Measurements from ENCODE around the gene CACNG7. TPM values are rescaled to one million over a fixed set of nuclear protein-coding genes. Genes with fewer than 3 reads are reported as not detected.
A peak's percentile ranks its signal among the peaks of the same experiment; 100 is the strongest.
"Not testable (repeated sequence)": the region's sequence is repeated elsewhere in the genome, so short reads cannot be mapped to it uniquely, and the experiment has no call there.

The CACNG7 gene
- polyA plus RNA-seq, 5 donors, result 0.09 TPM; not detected in 4

DNA sequence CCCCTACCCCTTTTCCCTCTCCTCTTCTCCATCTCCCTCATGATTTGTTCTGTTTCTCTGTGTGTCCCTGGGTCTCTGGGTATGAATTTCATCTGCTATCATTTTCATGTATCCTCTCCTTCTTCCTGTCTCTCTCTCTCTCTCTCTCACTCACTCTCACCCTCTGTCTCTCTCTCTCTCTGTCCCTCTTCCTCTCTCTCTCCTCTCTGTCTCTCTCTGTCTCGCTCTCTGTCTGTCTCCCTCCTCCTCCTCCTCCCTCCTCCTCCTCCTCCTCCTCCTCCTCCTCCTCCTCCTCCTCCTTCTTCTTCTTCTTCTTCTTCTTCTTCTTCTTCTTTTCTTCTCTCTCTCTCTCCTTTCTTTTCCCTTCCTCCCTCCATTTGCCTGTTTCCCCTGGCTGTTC is 3.3 kb upstream of the CACNG7 start:
- no peak for DNase-seq

GRCh38 chr19:53906211-53907192 is 2.6 kb upstream of the CACNG7 start:
- no peak for DNase-seq

- DNase-seq, result no peak
Measured at GRCh38 chr19:53907193-53907581, 1.9 kb upstream of the CACNG7 start.

DNA sequence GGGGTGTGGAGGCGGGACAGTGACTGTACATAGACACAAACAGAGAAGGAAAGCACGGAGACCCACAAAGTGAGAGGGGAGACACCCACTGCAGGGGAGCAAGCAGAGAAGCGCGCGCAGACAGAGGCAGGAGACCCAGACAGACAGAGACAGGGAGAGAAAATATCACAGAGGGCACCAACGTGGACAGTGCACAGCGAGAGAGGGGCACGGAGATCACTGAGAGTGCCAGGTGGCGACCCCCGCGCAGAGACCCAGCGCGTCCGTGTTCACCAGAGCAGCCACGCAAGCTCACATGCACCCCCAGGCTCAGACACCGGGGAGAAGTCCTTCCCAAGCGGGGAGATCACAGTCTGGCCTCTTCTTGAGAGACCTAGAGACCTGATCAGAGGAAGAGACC is 1.4 kb upstream of the CACNG7 start:
- no peak for DNase-seq

GRCh38 chr19:53908106-53908934 is 758 bp upstream of the CACNG7 start:
- DNase-seq, result no peak

DNA sequence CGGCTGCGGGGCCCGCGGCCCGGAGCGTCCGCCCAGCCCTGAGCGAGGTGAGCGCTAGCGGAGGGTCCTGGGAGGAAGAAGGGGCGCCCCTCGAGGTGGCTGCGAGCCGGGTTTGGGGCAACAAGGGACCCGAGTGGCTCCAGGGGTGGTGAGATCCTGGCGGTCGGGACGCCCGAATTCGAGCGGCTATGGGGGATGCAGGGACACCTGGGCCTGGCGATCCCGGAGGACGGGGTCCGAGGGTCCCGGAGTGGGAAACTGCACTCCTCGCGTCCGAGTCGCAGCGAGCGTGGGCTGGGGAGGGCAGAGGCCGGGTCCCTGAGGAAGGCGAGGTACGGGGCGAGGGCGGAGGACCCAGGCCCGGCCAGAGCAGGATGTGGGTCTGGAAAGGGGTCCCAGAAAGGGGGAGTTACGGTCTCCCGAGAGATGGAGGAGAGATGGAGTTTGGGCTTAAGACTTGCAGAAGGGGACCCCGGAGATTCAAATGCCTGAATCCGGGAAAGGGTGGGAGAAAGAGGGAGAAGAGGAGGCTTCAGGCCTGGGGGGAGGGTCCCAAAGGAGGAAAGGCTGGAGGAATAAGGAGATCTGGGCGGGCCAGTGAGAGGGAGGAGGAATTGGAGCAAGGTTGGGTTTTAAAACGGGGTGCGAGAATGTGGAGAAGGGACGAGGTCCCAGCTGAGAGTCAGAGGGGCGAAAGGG is 542 bp downstream of the CACNG7 start:
- no peak for DNase-seq

DNA sequence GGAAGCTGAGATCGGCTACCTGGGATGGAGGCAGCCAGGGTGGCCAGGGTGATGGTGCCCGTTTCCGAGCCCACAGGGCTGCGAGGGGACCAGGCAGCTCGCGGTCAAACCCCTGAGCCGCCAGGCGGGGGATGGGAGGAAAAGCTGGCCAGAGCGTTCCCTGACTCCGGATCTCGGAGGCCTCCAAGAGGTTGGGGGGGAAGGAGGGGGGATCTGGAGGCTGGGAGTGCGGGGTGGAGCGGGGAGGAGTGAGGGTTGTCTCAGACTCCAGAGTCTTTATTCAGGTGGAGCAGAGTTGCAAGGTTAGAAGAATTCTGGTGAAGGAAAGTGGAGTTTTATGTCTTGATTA is 1.1 kb downstream of the CACNG7 start:
- no peak for DNase-seq

- no peak for DNase-seq
Measured at GRCh38 chr19:53912653-53913052, 3.6 kb downstream of the CACNG7 start.

DNA sequence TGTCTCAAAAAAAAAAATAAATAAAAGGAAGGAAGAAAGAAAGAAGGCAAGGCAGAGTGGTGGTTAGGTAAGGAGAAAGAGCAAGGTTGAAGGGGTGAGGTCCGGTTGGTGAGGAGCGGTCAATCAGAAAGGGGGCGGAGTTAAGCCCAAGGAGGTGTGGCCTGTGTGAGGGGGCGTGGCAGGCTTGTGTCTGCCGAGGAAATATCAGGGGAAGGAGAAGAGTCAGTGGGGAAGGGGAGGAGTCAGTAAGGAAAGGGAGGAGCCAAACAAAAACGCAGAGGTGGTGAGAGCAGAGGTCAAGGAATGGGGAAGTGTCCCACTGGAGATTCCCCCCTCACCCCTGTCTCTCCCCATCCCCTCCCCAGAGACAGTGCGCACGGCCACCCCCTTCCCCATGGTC is 5.9 kb downstream of the CACNG7 start:
- DNase-seq, result no peak

GRCh38 chr19:53916004-53916403 is 6.9 kb downstream of the CACNG7 start:
- no peak for DNase-seq

DNA sequence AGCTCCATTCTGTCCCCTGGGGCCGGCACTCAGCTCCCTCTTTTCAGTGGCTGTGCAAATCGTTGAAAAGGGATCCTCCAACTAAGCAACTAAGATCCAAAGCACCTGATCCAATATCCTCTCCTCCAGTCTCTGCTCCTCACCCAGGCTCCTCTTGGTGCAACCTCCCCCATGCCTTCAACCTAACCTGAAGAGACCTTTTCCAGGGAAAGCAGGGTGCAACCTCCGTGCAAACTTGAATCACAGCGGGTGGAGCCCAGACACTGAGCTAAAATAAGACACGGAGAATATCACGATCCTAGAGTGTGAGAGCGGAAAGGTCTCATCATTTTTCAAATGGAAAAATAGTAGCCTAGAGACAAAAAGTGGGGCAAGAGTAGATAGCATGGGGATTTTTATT is 8.3 kb downstream of the CACNG7 start:
- no peak for DNase-seq

DNA sequence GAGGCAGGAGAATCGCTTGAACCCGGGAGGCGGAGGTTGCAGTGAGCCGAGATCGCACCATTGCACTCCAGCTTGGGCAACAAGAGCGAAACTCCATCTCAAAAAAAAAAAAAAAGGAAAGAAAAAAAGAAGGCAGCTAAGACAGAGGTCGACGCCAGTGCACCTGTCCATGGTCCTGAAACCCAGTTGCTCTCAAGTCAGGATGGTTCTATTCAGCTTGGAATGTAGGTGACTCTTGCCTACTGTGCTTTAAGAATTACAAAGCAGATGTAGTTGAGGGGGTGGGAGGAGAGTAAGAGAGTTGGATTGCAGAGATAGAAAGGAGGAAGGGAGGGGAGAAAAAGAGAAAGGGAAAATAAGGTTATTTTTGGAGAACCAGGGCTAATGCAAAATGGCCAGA is 18.7 kb downstream of the CACNG7 start:
- DNase-seq, result peak; percentile 29 to 34

- DNase-seq, result no peak
Measured at GRCh38 chr19:53936029-53936428, 27.0 kb downstream of the CACNG7 start.

DNA sequence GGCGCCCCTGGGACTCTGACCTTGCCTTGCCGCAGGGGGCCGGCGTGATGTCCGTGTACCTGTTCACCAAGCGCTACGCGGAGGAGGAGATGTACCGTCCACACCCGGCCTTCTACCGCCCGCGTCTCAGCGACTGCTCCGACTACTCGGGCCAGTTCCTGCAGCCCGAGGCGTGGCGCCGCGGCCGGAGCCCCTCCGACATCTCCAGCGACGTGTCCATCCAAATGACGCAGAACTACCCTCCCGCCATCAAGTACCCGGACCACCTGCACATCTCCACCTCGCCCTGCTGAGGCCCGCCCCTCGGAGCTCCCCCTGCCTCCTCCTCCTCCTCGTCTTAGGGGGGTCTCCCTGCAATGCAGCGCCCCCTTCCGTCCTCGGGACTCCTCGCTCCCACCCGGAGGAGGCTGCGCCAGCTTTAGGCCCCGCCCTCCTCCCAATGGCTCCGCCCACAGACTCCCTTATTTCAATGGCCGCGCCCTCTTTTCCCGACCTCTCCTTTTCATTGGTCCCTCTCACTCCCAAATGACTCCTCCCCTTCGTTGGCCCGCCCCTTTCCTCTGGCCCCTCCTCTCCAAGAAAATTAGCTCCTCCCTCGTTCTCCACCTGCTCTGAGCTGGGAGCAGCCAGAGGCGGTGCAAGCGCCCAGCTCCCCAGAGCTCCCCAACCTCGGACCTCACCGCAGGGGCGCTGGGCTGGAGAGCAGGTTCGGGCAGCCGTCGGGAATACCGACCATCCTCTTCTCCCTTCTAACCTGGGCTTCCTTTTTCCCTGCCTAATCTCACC is 33.1 kb downstream of the CACNG7 start:
- no peak for DNase-seq

GRCh38 chr19:53944416-53944815 is 35.3 kb downstream of the CACNG7 start:
- DNase-seq, result no peak

GRCh38 chr19:53944933-53945332 is 35.9 kb downstream of the CACNG7 start:
- DNase-seq, result no peak

DNA sequence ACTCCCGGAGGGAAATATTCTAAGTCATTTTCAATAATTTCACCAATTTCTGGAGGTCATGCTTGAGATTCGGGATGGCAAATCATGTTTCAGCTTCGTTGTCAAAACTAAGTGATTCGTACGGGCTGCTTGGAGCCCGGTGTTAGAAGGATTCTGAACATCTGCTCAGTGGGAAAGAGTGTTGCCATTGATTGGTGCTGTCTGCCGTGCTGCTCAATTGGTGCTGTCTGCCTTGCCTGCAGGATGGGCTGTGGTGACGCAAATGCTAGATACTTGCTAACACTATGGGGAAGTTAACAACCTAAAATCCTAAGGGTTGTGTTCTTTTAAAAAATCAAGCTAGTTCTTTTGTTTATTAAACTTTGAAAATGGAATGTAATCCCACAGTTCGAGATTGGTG is 36.4 kb downstream of the CACNG7 start:
- no peak for DNase-seq

DNA sequence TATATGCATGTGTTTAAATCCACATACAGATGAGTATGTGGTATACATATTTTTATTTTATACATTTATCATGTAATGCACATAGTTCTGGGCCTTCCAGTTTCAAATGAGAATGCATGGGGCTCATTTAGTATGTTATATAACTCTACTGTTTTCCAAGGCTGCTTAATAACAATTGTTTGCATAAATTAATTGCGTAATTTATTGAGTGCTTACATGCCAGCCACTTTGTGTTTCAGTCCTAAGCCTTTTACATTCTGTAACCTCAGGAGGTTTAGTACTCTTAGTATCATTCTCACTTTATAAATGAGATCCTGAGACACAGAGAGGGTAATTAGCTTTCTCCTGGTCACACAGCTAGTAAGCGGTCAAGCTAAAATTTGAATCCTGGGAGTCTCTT is 36.9 kb downstream of the CACNG7 start:
- DNase-seq, result no peak

- DNase-seq, result no peak
Measured at GRCh38 chr19:53947624-53948023, 38.5 kb downstream of the CACNG7 start.

DNA sequence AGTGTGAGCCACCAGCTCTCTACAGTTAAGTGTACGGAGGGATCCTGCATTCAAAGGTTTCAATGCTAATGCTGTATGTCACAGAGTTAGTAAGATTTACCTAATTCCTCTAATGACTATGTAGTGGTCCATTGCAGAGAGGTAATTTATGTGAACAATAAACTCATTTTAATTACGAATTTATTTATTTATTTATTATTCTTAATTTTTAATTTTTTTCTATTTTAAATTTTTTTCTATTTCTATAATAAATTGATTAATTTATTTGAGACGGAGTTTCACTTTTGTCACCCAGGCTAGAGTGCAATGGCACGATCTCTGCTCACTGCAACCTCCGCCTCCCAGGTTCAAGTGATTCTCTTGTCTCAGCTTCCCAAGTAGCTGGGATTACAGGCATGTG is 39.5 kb downstream of the CACNG7 start:
- not testable (repeated sequence) for DNase-seq

DNA sequence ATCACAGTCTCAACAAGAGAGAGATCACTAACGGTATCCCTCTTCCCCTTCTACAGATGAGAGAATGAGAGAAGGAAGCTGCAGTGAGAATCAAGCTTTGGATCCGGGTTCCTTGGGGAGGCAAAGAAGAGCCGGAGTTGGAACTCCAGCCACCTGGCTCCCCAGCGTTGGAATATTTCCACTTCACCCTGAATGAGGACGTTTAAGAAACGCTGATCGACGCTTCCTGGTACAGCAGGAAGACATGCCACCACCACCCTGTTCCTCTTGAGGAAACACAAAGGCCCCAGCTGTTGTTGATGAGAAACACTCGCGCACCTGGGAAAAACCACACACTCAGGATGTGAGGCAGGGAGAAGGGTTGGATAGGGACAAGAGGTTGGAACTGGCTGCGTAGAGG is 42.4 kb downstream of the CACNG7 start:
- no peak for DNase-seq

DNA sequence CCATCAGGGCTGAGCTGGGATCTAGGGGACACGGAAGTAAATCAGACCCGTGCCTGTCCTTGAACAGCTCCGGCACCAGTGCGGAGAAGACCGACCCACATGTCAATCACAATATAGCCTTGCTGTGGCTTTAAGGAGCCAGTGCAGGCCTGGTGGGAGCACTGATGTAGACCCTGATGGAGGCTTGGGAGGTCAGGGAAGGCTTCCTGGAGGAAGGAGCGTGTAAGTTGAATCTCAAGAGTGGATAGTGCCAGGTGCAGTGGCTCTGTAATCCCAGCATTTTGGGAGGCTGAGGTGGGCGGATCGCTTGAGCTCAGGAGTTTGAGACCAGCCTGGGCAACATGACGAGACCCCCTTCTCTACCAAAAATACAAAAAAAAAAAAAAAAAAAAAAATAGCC is 42.9 kb downstream of the CACNG7 start:
- no peak for DNase-seq
